ENCODE data around the gene CENPU.

CENPU gene

DNA sequence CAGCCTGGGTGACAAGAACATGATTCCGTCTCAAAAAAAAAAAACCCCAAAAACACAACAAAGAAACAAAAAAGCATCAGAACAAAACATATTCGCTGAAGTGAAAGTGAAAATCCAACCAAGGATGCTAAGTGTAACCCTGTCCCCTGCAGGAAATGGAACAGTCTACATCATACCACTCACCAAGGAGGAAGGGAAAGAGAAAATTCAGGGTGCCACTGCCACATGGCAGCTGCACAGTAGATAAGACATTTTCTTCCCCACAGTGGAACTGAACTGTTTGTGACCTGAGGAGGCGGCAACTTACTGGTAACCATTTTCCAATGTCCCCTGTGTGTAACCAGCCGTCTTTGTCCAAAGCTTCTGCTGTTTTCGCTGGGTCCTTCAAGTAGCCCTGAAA, 28.2 kb upstream of the CENPU start:
- TF ChIP-seq EGR1 (IDR thresholded peaks at IDR 0.05) (no peak), FOXM1 (IDR thresholded peaks at IDR 0.05; ENCODE audit: borderline replicate concordance, low read depth) (no peak), YY1 (IDR thresholded peaks at IDR 0.05; ENCODE audit: low read depth) (no peak), CREB1 (IDR thresholded peaks at IDR 0.05; ENCODE audit: low read depth) (no peak), TAF1 (IDR thresholded peaks at IDR 0.05; ENCODE audit: low read depth) (no peak), EP300 (IDR thresholded peaks at IDR 0.05; ENCODE audit: borderline replicate concordance) (no peak), TCF12 (IDR thresholded peaks at IDR 0.05; ENCODE audit: low read depth) (no peak), NFIC (IDR thresholded peaks at IDR 0.05) (no peak)
- TF ChIP-seq, protein P1, sequence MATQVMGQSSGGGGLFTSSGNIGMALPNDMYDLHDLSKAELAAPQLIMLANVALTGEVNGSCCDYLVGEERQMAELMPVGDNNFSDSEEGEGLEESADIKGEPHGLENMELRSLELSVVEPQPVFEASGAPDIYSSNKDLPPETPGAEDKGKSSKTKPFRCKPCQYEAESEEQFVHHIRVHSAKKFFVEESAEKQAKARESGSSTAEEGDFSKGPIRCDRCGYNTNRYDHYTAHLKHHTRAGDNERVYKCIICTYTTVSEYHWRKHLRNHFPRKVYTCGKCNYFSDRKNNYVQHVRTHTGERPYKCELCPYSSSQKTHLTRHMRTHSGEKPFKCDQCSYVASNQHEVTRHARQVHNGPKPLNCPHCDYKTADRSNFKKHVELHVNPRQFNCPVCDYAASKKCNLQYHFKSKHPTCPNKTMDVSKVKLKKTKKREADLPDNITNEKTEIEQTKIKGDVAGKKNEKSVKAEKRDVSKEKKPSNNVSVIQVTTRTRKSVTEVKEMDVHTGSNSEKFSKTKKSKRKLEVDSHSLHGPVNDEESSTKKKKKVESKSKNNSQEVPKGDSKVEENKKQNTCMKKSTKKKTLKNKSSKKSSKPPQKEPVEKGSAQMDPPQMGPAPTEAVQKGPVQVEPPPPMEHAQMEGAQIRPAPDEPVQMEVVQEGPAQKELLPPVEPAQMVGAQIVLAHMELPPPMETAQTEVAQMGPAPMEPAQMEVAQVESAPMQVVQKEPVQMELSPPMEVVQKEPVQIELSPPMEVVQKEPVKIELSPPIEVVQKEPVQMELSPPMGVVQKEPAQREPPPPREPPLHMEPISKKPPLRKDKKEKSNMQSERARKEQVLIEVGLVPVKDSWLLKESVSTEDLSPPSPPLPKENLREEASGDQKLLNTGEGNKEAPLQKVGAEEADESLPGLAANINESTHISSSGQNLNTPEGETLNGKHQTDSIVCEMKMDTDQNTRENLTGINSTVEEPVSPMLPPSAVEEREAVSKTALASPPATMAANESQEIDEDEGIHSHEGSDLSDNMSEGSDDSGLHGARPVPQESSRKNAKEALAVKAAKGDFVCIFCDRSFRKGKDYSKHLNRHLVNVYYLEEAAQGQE (IDR thresholded peaks at IDR 0.05; ENCODE audit: low read depth), result no peak

DNA sequence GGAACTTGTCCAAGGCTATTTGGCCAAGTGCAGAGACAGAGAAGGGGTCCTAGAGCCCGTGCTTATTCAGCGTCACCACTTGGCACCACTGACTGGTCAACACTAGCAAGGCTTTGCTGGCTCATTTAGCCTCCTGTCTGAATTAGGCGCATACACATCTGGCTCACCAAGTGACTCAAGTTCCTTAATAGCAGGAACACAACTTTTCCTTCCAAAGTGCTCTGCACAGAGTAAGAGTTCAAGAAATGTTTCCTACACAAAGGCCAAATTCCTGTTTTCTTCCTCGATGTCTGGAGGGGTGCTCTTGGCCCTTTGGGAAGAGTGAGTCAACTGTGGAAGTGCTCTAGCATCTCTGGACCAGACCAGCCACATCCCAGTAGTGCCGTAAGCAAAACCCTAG, 26.8 kb upstream of the CENPU start:
- TF ChIP-seq, protein P2, sequence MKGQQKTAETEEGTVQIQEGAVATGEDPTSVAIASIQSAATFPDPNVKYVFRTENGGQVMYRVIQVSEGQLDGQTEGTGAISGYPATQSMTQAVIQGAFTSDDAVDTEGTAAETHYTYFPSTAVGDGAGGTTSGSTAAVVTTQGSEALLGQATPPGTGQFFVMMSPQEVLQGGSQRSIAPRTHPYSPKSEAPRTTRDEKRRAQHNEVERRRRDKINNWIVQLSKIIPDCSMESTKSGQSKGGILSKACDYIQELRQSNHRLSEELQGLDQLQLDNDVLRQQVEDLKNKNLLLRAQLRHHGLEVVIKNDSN (IDR thresholded peaks at IDR 0.05), result no peak
- TF ChIP-seq FOXM1 (IDR thresholded peaks at IDR 0.05; ENCODE audit: borderline replicate concordance, low read depth) (no peak), TAF1 (IDR thresholded peaks at IDR 0.05; ENCODE audit: low read depth) (no peak), ZBTB7A (IDR thresholded peaks at IDR 0.05; ENCODE audit: low read depth) (no peak), RAD21 (IDR thresholded peaks at IDR 0.05; ENCODE audit: low read depth) (no peak), CREB1 (IDR thresholded peaks at IDR 0.05; ENCODE audit: low read depth) (no peak), EGR1 (IDR thresholded peaks at IDR 0.05) (no peak), NFIC (IDR thresholded peaks at IDR 0.05) (no peak), YY1 (IDR thresholded peaks at IDR 0.05; ENCODE audit: low read depth) (no peak), EP300 (IDR thresholded peaks at IDR 0.05; ENCODE audit: borderline replicate concordance) (no peak)
- TF ChIP-seq, protein P1 (IDR thresholded peaks at IDR 0.05; ENCODE audit: low read depth), result no peak
- TF ChIP-seq, protein P3, sequence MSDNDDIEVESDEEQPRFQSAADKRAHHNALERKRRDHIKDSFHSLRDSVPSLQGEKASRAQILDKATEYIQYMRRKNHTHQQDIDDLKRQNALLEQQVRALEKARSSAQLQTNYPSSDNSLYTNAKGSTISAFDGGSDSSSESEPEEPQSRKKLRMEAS (IDR thresholded peaks at IDR 0.05), result no peak

DNA sequence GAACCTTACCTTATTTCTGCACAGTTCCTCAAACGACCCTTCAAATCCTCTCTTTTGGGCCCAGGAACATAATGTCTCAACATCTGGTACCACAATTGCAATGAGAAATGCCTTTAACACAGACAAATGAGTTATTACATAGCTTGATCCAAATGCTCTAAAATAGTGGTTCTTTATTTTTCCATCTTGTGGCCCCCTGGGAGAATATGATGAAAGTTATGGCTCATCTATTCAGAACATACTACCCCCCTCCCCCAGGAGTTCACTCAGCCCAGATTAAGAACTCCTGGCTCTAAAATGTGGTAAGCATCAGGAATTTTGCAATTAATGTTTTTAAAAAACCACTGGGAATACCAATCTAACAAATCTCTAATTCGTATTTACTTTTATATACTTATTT, 23.9 kb upstream of the CENPU start:
- TF ChIP-seq, protein P1 (IDR thresholded peaks at IDR 0.05; ENCODE audit: low read depth), result no peak
- TF ChIP-seq FOXM1 (IDR thresholded peaks at IDR 0.05; ENCODE audit: borderline replicate concordance, low read depth) (no peak), YY1 (IDR thresholded peaks at IDR 0.05; ENCODE audit: low read depth) (no peak), ZBTB7A (IDR thresholded peaks at IDR 0.05; ENCODE audit: low read depth) (no peak), EGR1 (IDR thresholded peaks at IDR 0.05) (no peak), EP300 (IDR thresholded peaks at IDR 0.05; ENCODE audit: borderline replicate concordance) (no peak), TEAD4 (IDR thresholded peaks at IDR 0.05) (no peak), TAF1 (IDR thresholded peaks at IDR 0.05; ENCODE audit: low read depth) (no peak), CEBPB (IDR thresholded peaks at IDR 0.05) (no peak), NFIC (IDR thresholded peaks at IDR 0.05) (no peak)
- TF ChIP-seq, protein P3 (IDR thresholded peaks at IDR 0.05), result no peak
- TF ChIP-seq, protein P2 (IDR thresholded peaks at IDR 0.05), result no peak

DNA sequence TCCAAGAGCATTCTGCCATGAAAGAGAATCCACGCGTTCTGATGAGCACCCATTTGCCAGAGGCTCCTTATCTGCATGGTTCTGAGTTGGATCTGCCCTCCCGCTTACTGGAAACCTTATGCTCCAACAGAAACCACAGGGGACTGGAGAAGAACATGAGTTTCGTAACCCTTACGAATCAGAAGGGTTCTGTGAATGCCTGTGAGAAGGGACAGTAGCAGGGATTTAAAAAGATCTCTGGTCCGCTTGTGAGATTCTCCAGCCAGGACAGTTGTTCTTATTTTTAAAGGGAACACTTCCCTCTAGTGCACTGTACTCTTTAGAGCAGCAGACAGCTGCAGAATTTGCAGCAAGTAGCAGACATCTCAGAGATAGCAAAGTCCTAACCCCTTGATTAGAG, 22.5 kb upstream of the CENPU start:
- no peak for TF ChIP-seq CREB1 (IDR thresholded peaks at IDR 0.05; ENCODE audit: low read depth)
- TF ChIP-seq ZBTB7A (IDR thresholded peaks at IDR 0.05; ENCODE audit: low read depth), result no peak

DNA sequence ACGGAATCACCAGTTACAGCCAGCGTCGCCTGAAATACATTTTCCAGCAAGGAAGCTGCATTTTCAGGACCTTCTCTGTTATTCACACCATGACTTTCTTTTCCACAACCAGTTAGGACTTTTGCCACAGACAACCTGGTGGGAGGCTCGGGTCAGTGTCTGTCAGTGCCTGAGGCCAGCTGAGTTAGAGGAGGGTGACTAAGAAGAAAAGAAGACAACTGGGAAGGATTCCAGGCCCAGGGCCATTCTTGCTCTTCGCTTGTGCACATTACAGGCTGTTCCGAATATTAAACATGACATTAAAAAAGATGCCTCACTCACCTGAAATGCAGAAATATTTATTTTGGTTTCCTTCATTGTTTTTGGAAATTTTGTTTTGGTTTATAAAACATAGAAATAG, 21.4 kb upstream of the CENPU start:
- TF ChIP-seq EGR1 (IDR thresholded peaks at IDR 0.05) (no peak), TEAD4 (IDR thresholded peaks at IDR 0.05) (no peak), TCF12 (IDR thresholded peaks at IDR 0.05; ENCODE audit: low read depth) (no peak), EP300 (IDR thresholded peaks at IDR 0.05; ENCODE audit: borderline replicate concordance) (no peak), RAD21 (IDR thresholded peaks at IDR 0.05; ENCODE audit: low read depth) (no peak), CEBPB (IDR thresholded peaks at IDR 0.05) (no peak), TAF1 (IDR thresholded peaks at IDR 0.05; ENCODE audit: low read depth) (no peak), NFIC (IDR thresholded peaks at IDR 0.05) (no peak)
- TF ChIP-seq, protein P1 (IDR thresholded peaks at IDR 0.05; ENCODE audit: low read depth), result no peak
- TF ChIP-seq, protein P2 (IDR thresholded peaks at IDR 0.05), result no peak
